NCI-H1105 treated with DMSO at 0.1 percent for 48 hours (cell line): ENCODE data around the gene ANKRD26.

Experiments used
- DNase-seq: peaks from one replicate; lab custom pipeline; 2025; lab: John Stamatoyannopoulos, UW

ANKRD26 gene

DNA sequence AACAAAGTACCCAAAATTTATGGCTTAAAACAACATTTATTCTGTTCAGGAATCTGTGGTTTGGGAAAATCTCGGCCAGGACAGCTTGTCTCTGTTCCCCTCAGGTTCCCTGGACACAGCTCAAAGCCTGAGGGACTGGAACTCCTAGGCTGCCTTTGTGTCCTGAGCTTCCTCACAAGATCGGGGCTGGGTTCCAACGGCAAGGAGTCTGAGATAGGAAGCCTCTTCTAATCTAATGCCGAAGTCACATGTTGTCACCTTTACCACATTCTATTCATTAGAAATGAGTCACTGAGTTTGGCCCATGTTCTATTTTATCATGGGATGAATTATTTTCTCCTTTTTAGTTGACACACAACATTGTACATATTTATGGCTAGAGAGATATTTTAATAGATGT is 80.5 kb downstream of the ANKRD26 start:
- DNase-seq: no peak

DNA sequence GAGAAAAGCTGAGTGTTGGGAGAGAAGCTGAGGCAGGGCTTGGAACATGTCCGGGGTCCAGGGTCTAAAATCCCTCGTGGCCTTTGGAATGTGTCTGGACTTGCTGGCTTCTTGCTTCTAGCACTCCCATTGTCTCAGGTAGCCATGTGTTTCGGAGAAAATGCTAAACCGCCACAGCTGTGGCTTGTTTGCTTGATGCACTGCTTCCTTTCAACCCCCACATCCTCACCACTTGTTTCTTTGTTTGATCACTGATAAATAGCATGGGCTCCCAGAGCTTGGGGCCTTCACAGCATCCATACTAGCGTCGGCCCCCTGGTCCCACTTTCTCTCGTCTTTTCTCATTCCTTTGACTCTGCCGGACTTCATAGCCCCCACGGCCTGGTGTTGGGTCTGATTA is 102.7 kb downstream of the ANKRD26 start:
- DNase-seq: no peak

- no peak for DNase-seq
Measured at GRCh38 chr10:26994743-26995142, 105.6 kb downstream of the ANKRD26 start.

- DNase-seq: no peak
Measured at GRCh38 chr10:26987851-26988250, 112.4 kb downstream of the ANKRD26 start.

- no peak for DNase-seq
Measured at GRCh38 chr10:26983156-26983555, 117.1 kb downstream of the ANKRD26 start.

GRCh38 chr10:26982058-26982457 is 118.2 kb downstream of the ANKRD26 start:
- DNase-seq: no peak

DNA sequence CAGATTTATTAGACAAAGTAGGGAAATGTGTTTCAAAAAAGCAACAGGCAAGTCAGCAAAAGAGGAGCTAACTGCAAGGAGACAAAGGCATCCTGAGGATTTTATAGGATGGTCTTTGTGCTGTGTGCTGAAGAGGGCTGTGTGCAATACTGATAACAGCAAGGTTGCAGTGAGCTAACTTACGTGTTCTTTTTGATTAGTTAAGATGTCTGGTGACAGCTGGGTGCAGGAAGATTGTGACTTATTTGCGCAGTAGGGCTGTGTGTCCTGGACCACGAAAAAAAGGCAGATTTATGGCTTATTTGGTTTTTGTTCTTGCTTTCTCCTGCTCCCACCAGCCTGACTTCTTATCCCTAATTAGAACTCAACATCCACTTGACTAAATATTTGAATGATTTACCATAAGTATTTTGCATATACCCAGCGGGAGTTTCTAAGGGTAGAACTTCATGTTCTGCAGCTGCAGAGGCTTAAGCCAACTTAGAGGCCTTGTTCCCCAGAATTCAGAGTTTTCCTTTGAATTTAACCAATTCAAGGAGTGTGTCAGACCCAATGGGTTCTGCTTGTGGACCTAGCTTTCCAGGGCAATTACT is 119.0 kb downstream of the ANKRD26 start:
- no peak for DNase-seq

DNA sequence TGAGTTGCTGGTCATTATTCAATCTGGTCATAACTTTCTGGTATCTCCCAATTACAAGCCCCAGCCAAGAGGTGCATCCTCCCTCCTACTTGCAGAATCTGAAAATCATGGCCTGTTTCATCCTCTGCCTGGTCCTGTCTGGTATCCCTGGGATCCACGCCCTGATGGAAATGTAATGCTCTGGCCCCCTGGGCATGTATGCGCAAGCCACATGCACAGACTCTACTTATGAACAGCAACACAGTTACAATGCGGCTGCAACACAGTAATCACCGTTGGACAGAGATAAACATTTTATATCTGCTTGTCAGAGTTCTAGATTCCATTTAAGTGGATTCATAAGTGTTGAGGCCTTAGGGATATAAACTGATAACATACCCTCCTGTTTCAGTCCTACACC is 121.8 kb downstream of the ANKRD26 start:
- DNase-seq: no peak

DNA sequence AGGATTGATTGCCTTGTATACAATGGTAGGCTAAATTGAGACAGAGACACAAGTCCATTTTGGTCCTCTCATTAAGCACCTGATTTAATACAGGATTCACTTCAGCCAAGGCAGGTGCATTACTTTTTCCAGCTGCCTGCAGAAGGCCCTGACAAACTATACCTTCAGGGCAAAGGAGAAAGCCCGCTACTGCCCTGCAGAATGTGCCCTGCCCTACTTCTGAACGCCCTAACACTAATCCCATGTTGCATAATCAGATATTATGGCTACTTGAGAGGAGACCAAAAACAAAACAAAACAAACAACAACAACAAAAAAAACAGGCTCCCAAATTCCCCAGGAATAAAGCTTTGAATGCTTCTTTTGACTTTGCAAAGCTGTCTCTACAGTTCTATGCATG is 122.7 kb downstream of the ANKRD26 start:
- no peak for DNase-seq

DNA sequence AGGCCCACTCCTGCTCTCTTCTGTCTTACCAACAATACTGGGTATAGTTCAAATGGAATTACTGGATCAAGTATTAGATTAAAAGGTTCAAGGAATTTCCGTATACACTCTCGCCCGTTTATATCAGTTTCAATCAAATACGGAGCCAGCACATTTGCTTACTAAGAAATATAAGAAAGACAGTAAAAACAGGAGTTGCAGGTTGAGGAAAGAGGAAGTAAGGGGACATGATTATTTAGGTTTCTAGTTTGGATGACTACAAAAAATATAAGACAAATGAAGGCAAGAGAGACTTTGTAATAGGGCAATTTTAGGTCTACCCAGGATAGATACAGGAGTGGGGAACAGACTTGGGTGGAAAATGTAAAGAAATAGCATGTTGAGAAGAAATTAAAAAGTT is 129.6 kb downstream of the ANKRD26 start:
- no peak for DNase-seq

- DNase-seq: no peak
Measured at GRCh38 chr10:26969145-26969926, 131.0 kb downstream of the ANKRD26 start.

- DNase-seq: no peak
Measured at GRCh38 chr10:26962835-26963234, 137.5 kb downstream of the ANKRD26 start.

- DNase-seq: no peak
Measured at GRCh38 chr10:26960308-26960707, 140.0 kb downstream of the ANKRD26 start.

GRCh38 chr10:26959841-26960240 is 140.5 kb downstream of the ANKRD26 start:
- DNase-seq: no peak
